Activated T-helper 17 cell treated with anti-CD3 and anti-CD28 coated beads, Interleukin-2, amount 50 U/mL, for 72 hours (primary cell): ENCODE results near the gene RNH1. TPM values are rescaled to one million over a fixed set of nuclear protein-coding genes. Genes with fewer than 3 reads are reported as not detected.

Source experiments
- ATAC-seq: fragments of 150-1000 bp; cut with Tn5 transposase; replicated peaks from 2 replicates; pipeline ENCODE4 v1.10.0; 2021; ENCODE audit warnings: mild to moderate bottlenecking, moderate library complexity
- H3K27ac Mint-ChIP-seq: one replicate; pipeline ENCODE4 v1.8.0; 2022; ENCODE audit warnings: mixed read lengths
- H3K27me3 Mint-ChIP-seq: one replicate; pipeline ENCODE4 v1.8.0; 2022; ENCODE audit warnings: mixed read lengths
- H3K36me3 Mint-ChIP-seq: one replicate; pipeline ENCODE4 v1.8.0; 2022; ENCODE audit warnings: low read depth, mild to moderate bottlenecking, mixed read lengths
- H3K4me1 Mint-ChIP-seq: one replicate; pipeline ENCODE4 v1.8.0; 2022; ENCODE audit warnings: mixed read lengths
- H3K4me3 Mint-ChIP-seq: one replicate; pipeline ENCODE4 v1.8.0; 2022; ENCODE audit warnings: mild to moderate bottlenecking, mixed read lengths
- H3K9me3 Mint-ChIP-seq: one replicate; pipeline ENCODE4 v1.8.0; 2022; ENCODE audit warnings: mixed read lengths
- total RNA-seq, 2 donors: library from RNA; stranded (reverse); gene quantifications; one replicate each; pipeline ENCODE4 v1.2.3, GENCODE V29; 2022

RNH1 gene
- total RNA-seq, 2 donors from 2014 or later: 88.4 to 126 TPM

- Mint-ChIP-seq H3K4me1 (peaks cover 10% of the 10 kb centered on the region), H3K27ac (peak overlapping the region; percentile 88), H3K4me3 (peak overlapping the region; percentile 85), H3K36me3 (peaks cover 11% of the 10 kb centered on the region), H3K9me3 (no peaks in the 10 kb centered on the region), H3K27me3 (no peaks in the 10 kb centered on the region)
- peak; percentile 81 for ATAC-seq
Measured at GRCh38 chr11:447923-448731, 58.9 kb downstream of the RNH1 start.

DNA sequence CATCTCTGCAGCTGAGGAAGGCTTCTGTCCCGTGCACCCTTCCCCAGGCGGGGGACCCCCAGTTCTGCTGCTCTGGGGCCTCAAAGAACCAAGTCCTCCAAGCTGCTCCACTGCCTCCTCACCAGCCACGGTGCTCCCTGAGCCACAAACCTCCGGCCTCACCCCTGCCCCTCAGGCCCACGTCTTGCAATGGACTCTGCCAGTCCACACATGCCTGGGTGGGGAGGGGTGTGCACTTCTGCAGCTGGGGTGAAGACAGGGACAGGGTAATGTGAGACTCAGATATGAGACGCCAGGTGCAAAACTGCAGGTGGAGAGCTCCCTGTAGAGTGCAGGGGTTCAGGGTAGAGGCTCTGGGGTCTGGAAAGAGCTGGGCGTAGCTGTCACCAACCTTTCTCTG, 60.2 kb downstream of the RNH1 start:
- Mint-ChIP-seq H3K27me3 (no peaks in the 10 kb centered on the region), H3K9me3 (no peaks in the 10 kb centered on the region), H3K4me3 (no peak overlapping the region), H3K27ac (no peak overlapping the region), H3K36me3 (peaks cover 6% of the 10 kb centered on the region), H3K4me1 (peaks cover 10% of the 10 kb centered on the region)
- ATAC-seq: no peak

GRCh38 chr11:445765-446588, 61.1 kb downstream of the RNH1 start:
- H3K36me3 Mint-ChIP-seq: peaks cover 3% of the 10 kb centered on the region
- no peaks in the 10 kb centered on the region for H3K27me3 Mint-ChIP-seq
- H3K4me1 Mint-ChIP-seq: peaks cover 4% of the 10 kb centered on the region
- H3K27ac Mint-ChIP-seq: no peak overlapping the region
- H3K4me3 Mint-ChIP-seq: no peak overlapping the region
- H3K9me3 Mint-ChIP-seq: no peaks in the 10 kb centered on the region
- no peak for ATAC-seq

Other genes starting within 250 kb of the RNH1 start
- 1 to 10 TPM in 1 of 2 donors, under 1 TPM in 1; 0.43 to 2.2 TPM for gene NLRP6, start 228.8 kb downstream of the RNH1 start, total RNA-seq
- 100 to 1,000 TPM in 1 of 2 donors, 10 to 100 TPM in 1; 31.7 to 196 TPM for gene PGGHG, start 218.1 kb downstream of the RNH1 start, total RNA-seq
- gene IFITM5, start 207.7 kb downstream of the RNH1 start, total RNA-seq: not detected
- gene IFITM2, start 199.4 kb downstream of the RNH1 start, total RNA-seq: 100 to 1,000 TPM; 187 to 261 TPM
- gene IFITM1, start 193.2 kb downstream of the RNH1 start, total RNA-seq: 10 to 100 TPM; 95.7 to 97.1 TPM
- gene IFITM3, start 186.4 kb downstream of the RNH1 start, total RNA-seq: 10 to 100 TPM in 1 of 2 donors, 1 to 10 TPM in 1; 2.7 to 26.0 TPM
- gene B4GALNT4, start 137.7 kb downstream of the RNH1 start, total RNA-seq: 1 to 10 TPM; 1.4 to 9.4 TPM
- not detected for gene PKP3, start 113.0 kb downstream of the RNH1 start, total RNA-seq
- gene SIGIRR, start 92.2 kb downstream of the RNH1 start, total RNA-seq: 10 to 100 TPM; 49.5 to 55.7 TPM
- 100 to 1,000 TPM in 1 of 2 donors, 10 to 100 TPM in 1; 36.0 to 119 TPM for gene ANO9, start 65.2 kb downstream of the RNH1 start, total RNA-seq
- gene PTDSS2, start 57.0 kb downstream of the RNH1 start, total RNA-seq: 10 to 100 TPM; 24.1 to 28.0 TPM
- gene HRAS, start 28.3 kb upstream of the RNH1 start, total RNA-seq: 10 to 100 TPM; 29.5 to 73.2 TPM
- 1 to 10 TPM; 1.1 to 4.4 TPM for gene LRRC56, start 30.3 kb upstream of the RNH1 start, total RNA-seq
- gene LMNTD2, start 53.5 kb upstream of the RNH1 start, total RNA-seq: 1 to 10 TPM; 2.7 to 6.6 TPM
- gene RASSF7, start 53.7 kb upstream of the RNH1 start, total RNA-seq: 10 to 100 TPM; 22.7 to 37.7 TPM
- 10 to 100 TPM; 37.8 to 55.6 TPM for gene PHRF1, start 69.2 kb upstream of the RNH1 start, total RNA-seq
- 10 to 100 TPM; 14.7 to 25.8 TPM for gene IRF7, start 108.7 kb upstream of the RNH1 start, total RNA-seq
- gene CDHR5, start 117.7 kb upstream of the RNH1 start, total RNA-seq: not detected
- gene SCT, start 119.9 kb upstream of the RNH1 start, total RNA-seq: not detected
- gene DRD4, start 130.0 kb upstream of the RNH1 start, total RNA-seq: 1 to 10 TPM in 1 of 2 donors, under 1 TPM in 1; 0.48 to 3.8 TPM
- 10 to 100 TPM; 43.2 to 56.0 TPM for gene DEAF1, start 188.0 kb upstream of the RNH1 start, total RNA-seq
- gene TMEM80, start 188.6 kb upstream of the RNH1 start, total RNA-seq: 10 to 100 TPM; 11.7 to 14.6 TPM
- 10 to 100 TPM; 23.6 to 34.6 TPM for gene EPS8L2, start 199.0 kb upstream of the RNH1 start, total RNA-seq
- gene TALDO1, start 240.2 kb upstream of the RNH1 start, total RNA-seq: 100 to 1,000 TPM; 131 to 255 TPM